DND-41 (cell line): ENCODE results near the gene DENND6B.

Experiments used
- CTCF ChIP-seq: IDR thresholded peaks from 2 replicates; pipeline ENCODE4 v1.5.1; 2012; ENCODE audit warnings: borderline replicate concordance, low read length, moderate library complexity, mild to moderate bottlenecking; ENCODE audit not compliant: poor library complexity, severe bottlenecking; ENCODE audit errors: extremely low read depth
- EZH2 ChIP-seq: IDR thresholded peaks from 3 replicates; pipeline ENCODE4 v1.6.1; 2012; ENCODE audit warnings: borderline replicate concordance, low read depth, mild to moderate bottlenecking, moderate library complexity, low read length, inconsistent platforms; ENCODE audit not compliant: severe bottlenecking

- no peak for TF ChIP-seq CTCF
- TF ChIP-seq EZH2 = no peak
These were observed 51.4 kb downstream of the DENND6B start for GRCh38 chr22:50275181-50276055.
